Spleen (tissue), 7 donors: ENCODE data around the gene C12orf57.

Experiments
- POLR2A ChIP-seq, 3 donors: fragments of 450-650 bp; IDR thresholded peaks; one replicate each; pipeline ENCODE4 v1.5.1; 2017; ENCODE audit warnings: antibody characterized with exemption in 3 of 3, mild to moderate bottlenecking in 1 of 3
- POLR2AphosphoS5 ChIP-seq, 3 donors: sonication (generic); formaldehyde crosslinking; IDR thresholded peaks; one replicate each; pipeline ENCODE4 v1.5.1; 2017; ENCODE audit warnings: antibody characterized with exemption in 3 of 3
- TF ChIP-seq, protein P1 (sequence below), 11 experiments: fragments of 200-600 bp in 7 of 11; fragments of 450-650 bp in 4 of 11; sonication (generic) in 4 of 11; IDR thresholded peaks in 8 of 11; conservative IDR thresholded peaks in 3 of 11; 1 replicate in 7 of 11; 2 replicates in 4 of 11; pipeline versions ENCODE4 v1.4.0 to v1.8.0; 2016 to 2021; ENCODE audit warnings: antibody characterized with exemption in 11 of 11, inconsistent platforms in 4 of 11, mild to moderate bottlenecking in 1 of 11
- donor health status: DM: no; HTN: no; CAD: no; lungs with moderate emphysema.
- donor health status: DM: no; HTN: no; CAD: no.
- donor health status: DM: no; HTN: no; CAD: no.

GRCh38 chr12:6929466-6930452, 14.1 kb upstream of the C12orf57 start:
- TF ChIP-seq POLR2A (IDR thresholded peaks at IDR 0.05) (no peak), POLR2AphosphoS5 (IDR thresholded peaks at IDR 0.05) (peak in 1 of 3 donors; percentile 6)
- TF ChIP-seq, protein P1, sequence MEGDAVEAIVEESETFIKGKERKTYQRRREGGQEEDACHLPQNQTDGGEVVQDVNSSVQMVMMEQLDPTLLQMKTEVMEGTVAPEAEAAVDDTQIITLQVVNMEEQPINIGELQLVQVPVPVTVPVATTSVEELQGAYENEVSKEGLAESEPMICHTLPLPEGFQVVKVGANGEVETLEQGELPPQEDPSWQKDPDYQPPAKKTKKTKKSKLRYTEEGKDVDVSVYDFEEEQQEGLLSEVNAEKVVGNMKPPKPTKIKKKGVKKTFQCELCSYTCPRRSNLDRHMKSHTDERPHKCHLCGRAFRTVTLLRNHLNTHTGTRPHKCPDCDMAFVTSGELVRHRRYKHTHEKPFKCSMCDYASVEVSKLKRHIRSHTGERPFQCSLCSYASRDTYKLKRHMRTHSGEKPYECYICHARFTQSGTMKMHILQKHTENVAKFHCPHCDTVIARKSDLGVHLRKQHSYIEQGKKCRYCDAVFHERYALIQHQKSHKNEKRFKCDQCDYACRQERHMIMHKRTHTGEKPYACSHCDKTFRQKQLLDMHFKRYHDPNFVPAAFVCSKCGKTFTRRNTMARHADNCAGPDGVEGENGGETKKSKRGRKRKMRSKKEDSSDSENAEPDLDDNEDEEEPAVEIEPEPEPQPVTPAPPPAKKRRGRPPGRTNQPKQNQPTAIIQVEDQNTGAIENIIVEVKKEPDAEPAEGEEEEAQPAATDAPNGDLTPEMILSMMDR (IDR thresholded peaks at IDR 0.05 in 8 of 11, conservative IDR thresholded peaks at IDR 0.05 in 3 of 11), result no peak
